ENCODE data around the gene PLXNA4. TPM values are rescaled to one million over a fixed set of nuclear protein-coding genes. Genes with fewer than 3 reads are reported as not detected.
A peak's percentile ranks its signal among the peaks of the same experiment; 100 is the strongest.

The PLXNA4 gene
- polyA plus RNA-seq, 5 donors: 1.6 to 6.2 (median 2.5) TPM

DNA sequence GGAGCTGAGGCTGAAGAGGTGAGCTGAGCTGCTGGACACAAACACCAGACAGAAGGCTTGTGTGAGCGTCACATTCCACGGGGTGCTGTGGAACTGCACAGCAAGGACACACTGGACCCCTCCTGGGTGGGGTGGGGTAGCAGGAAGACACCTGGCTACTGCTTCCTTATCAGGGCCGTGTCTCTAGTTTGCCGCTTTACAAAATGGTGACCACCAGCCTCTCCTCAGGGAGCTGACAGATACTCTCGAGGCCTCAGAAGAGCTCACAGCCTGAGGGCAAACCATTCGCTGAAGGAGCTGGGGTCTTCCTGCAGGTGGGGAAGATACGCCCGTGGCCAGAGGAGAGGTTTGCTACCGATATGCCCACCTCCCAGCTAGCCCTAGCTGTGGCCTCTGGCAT, 461.9 kb downstream of the PLXNA4 start:
- DNase-seq: no peak

DNA sequence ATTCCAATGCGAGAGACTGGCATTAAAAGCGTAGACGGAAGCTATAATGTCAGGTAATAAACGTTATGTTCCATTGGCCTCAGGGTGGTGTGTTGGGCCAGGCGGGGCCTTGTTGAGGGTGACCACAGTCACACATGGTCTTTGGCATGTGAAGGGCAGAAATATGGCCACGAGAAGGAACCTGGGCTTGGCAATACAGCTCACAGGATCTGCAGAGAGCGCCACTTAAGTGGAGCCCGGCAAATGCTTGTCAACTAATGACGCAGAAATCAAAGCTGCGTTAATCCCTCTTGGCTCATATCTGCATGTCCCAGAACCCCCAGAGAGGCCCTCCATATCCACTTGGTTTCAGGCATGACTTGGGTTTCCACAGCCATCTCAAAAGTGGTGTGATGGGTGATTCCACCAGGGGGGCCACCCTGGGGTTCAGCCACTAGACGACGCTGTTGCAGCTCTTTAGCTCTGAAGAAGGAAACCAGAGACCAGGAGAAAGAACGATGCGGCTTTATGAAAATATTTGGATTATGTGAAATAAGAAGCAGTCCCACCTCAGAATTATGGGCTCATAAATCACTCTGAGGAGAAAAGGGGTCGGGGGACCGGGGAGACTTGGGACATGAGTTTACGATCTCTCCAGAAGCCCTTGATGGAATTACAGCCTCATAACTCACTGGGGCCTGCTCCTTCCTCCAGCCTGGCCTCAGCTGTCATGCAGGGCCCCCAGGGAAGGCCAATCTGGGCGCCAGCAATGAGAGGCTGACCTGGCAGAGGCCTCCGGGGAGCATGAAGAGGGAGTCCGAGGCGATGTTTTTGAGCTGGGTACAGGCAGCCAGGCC, 462.5 kb downstream of the PLXNA4 start:
- DNase-seq: no peak

DNA sequence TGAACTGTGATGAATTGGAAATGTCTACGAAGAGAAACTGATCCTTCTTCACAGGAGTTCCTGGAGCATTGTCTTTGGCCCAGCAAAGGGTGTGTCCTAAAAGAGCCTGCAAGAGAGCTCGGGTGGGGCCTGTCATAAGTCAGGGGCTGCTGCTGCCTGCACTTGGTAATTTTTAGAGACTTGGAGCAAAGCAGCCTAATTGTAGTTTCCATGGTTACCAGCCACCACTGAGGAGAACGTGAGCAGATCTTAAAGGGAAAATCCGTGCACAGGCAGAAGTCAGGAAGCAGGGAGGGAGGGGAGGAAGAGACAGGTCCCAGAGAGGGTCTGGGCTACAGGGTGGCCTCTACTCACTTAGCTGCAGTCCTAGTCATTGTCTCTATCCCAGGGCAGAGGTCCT, 463.6 kb downstream of the PLXNA4 start:
- no peak for DNase-seq

DNA sequence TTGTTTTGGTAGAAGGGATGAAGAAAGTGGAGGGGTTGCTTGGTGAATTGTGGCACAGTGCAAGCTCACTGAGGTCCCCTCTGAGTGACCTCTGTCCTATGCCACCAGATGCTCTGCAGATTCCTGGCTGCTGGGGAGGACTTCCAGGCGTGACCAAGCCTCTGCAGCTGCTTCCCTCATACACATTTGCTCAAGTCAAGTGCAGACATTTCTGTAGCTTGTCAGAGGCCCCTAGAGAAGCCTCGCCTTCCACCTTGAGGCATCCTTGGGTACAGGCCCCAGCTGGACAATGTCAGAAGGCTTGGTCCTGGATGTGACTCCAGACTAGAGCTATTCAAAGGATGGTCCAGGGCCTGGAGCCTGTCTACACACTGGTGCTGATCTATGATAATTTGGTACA, 464.2 kb downstream of the PLXNA4 start:
- no peak for DNase-seq

DNA sequence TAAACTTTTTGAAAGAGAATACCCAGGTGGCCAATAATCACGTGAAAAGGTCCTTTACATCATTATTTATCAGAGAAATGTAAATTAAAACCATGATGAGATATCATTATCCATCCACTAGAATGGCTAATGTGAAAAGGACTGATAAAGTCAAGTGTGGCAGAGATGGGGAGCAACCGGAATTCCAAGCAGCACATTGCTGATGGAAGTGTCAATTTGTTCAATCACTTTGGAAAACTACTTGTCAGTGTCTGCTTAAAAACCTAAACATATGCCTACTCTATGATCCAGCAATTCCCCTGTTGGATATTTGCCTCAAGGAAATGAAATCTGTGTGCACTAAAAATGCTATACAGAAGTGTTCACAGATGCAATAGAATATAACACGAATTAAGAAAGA, 465.6 kb downstream of the PLXNA4 start:
- no peak for DNase-seq

DNA sequence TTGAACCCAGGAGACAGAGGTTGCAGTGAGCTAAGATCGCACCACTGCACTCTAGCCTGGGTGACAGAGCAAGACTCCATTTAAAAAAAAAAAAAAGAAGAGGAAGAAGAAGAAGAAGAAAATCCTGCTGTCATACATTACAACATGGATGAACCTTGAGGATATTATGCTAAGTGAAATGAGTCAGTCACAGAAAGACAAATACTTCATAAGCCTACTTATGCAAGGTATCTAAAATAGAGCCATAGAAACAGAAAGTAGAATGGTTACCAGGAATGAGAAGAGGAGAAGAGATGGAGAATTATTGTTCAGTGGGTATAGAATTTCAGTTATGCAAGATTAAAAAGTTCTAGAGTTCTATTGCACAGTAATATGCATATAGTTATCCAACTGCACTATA, 466.5 kb downstream of the PLXNA4 start:
- no peak for DNase-seq

DNA sequence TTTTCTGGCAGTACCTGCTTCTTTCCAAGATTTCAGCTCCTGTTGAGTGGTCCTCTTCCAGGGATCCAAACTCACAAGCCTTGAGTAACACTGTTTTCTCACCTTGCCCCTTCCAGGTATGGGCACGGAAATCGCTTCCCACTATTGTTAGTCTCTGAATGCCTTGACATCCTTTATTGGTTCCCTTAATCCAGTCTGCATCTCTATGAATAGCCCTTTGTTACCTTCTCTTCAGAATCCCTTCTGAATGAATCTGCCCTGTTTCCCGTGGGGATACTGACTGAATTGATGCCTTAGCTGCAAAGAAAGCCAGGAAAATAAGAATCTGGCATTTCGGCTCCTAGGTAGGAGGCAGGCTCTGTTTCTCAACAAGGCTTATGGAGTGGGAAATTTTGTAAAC, 467.7 kb downstream of the PLXNA4 start:
- DNase-seq: no peak

DNA sequence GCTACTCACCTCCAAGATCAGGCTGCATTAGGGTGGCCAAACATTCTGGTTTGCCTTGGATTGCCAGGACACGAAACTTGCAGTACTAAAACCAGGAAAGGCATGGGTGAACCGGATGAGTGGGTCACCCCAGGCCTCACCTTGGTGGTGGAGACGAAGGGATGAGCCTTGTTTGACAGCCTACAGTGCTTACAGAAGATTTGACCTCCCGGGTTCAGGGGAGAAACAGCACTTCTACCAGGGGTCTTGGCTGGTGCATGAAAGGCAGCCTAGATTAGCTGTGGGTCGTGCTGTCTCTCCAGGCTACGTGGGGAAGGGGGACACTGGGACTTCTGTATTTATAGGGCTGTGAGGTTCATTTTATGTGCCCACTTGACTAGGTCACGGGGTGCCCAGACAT, 469.8 kb downstream of the PLXNA4 start:
- DNase-seq: no peak

DNA sequence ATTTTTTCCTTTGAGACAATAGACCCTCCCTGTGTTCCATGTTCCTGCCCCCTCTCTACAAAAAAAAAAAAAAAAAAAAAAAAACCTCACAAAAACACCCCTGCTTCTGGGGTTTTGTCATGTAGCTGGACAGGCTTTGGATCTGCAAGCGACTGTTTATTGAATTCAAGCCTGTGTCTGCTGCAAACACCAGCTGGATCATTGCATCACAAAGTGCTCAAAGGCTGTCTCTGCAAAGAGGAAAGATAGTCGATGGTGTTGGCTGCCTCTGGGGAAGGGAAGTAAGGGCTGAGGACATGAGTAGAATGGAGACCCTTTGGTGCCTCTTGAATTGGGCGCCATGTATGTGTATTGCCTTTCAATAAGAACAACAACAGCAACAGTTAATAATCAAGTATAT, 471.2 kb downstream of the PLXNA4 start:
- peak; percentile 67 to 79 for DNase-seq

DNA sequence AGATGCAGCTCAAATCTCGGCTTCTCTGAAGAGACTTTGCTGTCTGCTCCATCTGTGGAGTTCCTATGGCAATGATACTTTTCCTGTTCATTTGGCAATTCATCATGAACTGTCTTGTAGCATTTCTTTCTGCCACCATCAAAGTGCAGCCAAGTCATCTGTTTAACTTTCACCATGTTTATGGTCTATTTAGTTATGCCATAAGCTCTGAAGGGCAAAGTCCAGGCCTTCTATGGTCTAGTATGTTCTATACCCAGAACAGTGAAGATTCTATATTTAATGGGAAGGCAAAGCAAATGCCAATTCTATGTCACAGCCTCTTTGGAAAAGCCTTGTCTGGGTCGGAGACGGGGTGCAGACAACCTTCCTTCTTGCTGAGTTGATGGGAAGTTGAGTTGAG, 472.6 kb downstream of the PLXNA4 start:
- DNase-seq: no peak

DNA sequence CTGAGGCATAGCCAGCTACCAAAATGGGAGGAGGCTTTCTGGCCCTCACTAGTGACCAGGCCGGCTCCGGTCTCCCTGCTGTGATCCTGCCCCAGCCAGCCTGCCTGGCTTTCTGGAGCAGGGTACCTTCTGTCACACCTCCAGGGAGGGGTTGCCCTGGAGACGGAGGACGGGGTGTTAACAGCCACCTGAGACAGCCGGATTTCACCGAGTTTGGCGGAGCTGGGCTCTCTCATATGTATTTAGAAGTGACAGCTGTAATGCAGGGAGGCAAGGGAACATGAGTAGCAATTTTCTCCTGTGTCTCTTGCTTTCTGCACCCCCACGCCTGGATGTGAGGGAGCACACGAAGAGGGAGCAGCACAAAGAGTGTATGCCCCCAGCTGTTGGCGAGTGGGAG, 473.3 kb downstream of the PLXNA4 start:
- no peak for DNase-seq

DNA sequence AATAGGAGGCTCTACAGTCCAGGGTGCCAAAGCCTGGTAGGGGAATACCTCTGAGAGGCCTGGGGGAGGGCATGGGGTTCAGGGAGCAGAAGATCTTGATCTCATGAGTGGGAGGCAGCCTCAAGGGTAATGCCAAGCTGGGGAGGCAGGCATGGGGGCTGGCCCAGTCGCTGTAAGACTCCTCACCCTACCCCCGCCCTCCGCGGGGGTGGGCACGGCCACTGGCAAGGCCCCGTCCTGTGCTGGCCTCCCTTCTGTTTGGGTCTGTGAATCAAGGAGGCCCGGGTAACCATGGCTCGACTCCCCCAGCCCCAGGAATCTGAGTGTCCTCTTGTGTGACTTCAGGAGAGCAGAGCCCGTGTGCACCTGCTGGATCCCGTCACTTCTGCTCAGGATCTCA, 473.9 kb downstream of the PLXNA4 start:
- no peak for DNase-seq

DNA sequence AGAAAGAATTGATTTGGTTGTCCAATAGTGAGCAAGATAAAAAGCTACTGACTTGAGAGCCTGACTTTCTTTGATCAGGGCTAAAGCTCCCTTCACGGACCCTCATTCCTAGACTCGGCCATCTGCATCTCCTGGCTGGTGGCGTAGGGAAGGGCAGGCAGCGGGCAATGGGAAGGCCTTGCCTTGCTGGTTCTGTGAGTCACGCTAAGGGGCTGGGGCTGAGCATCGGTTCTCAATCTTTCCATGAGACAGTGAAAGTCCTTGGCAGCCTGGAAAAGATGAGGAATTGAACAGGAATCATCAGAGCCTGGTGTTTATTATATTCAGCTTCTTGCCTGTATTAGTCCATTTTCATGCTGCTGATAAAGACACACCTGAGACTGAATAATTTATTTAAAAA, 475.3 kb downstream of the PLXNA4 start:
- DNase-seq: no peak

DNA sequence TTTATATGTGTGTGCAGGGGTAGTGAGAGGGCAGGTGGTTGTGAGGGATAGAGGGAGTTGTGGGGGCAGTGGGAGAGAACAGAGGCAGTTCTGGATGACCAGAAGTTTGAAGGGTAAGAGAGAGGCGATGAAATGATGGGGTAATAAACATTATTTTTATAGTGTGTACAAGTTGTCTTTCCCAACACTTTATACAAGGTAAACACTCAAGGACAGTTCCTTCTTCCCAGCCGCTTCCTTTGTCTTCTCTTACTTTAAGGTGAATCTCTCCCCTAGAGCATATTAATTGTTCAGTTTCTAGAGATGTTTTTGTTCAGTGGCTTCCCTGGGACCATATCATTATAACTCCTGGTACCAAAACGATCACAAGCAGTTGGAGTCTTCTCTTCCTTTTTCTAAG, 475.8 kb downstream of the PLXNA4 start:
- no peak for DNase-seq

DNA sequence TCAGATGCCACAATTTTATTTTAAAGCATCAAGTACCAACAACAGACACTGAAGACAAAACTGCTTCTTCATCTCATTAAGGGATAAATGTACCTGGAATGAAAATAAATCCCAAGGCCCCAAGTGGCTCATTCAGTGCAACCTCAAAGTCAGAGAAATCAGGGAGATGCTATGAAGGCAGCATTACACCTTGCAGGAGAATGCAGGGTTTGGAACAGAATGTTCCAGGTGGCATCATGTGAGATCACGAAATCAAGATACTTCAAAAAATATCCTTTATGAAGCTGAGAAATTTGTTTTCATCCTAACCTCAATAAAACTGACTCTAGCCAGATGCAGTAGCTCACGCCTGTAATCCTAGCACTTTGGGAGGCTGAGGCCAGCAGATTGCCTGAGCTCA, 477.1 kb downstream of the PLXNA4 start:
- DNase-seq: no peak

DNA sequence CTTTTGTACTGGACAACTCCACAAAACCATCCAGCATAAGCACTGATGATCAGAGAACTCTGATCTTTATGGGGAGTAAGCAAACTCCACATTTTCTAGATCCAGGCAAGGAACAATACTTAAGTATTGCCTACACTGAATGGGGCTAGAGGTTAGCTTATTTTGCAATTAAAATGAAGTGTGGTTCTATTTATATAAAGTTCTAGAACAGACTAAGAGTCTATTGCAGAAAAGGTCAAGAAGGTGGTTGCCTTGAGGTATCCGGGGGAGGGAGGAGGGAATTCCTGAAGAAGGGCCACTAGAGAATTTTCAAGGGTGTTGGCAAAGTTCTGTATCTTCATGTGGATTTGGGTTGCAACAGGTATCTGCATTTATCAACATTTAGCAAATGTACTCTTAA, 477.9 kb downstream of the PLXNA4 start:
- no peak for DNase-seq

DNA sequence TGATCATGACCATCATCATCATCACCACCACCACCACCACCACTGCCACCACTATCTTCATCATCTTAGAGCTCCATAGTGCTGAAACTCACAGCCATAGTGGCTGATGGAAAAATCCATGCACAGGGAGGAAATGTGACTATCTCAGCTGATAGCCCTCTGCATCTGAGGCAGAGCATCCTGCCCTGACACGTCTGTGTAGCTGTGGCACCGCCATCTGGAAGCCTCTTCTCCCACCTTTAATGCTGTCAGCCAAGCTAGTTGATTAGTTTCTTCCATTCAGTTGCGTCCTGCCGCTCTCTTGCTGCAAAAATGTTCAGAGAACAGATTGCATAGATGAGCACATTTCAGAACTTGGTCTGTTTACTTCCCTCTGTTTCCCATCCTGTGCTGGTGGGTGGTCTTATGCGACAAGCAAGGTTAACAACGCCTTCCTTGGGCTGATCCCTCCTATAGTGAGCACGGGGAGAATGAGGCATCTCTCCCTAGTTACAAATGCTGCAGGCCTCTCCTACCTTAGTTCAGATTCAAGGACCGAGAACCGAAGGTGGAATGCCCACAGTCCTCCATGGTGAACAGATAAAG, 478.6 kb downstream of the PLXNA4 start:
- no peak for DNase-seq

DNA sequence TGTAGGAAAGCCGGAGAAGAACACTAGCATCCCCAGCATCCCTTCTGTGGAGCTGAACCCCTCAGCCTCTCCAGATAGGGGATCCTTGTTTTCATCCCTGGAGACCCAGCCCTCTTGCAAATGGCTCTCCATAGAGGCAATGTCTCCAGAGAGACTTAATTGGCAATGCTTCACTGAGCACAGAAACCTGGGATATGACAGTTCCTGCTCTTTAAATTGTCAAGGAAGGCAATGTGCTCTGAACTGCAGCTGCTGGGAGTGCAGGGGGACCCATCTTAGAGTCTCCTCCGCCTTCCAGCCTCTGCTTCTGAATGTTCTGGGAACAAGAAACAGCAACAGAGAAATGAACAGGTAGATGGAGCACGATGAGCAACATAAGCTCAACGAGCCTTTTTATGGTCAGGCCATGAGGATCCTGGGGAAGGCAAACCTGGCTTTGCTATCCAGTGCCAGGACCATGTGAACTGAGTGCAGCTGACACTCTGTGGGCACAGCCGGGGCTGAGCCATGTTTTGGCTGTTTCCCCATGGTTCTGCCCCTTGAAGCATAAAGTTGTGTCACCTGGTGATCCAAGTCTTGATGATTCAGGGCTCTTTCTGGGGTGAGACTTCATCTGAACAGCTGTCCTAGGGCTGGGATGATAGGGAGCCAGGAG, 481.0 kb downstream of the PLXNA4 start:
- no peak for DNase-seq

DNA sequence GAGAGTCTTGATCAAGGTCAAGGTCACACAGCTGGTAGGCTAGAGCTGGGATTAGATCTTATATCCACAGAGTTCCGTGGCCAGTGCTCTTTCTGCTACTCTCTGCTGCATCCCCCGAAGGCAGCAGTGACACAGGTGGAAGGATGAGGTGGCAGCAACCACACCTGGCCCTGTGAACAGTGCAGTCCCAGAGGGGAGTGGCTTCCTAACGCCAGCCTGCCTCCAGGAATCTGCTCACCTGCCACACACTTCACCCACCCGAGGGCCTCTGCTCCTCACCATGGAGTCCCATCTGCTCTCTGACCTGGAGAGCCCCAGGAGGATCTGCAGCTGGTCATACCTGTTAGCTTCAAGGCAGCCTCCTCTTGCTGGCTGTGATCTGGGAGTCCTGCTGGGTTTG, 484.2 kb downstream of the PLXNA4 start:
- DNase-seq: no peak

DNA sequence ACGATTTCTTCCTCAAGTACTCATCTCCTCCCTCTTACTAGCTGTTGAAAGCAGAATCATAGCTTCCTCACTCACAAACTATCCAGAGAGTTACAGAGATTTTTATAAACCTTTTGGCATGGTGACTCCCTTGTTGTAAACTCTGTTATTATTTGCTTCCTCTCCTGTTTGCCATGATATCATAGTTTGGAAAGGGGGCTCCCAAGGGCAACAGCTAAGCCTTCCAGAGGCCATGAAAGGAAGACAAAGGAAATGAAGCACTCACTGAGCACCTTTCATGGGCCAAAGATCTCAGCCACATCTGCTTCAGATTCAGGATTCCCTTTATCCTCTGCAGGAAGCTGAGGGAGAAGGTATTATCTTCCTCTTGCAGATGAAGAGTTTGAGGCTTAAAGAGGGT, 484.6 kb downstream of the PLXNA4 start:
- DNase-seq: no peak

DNA sequence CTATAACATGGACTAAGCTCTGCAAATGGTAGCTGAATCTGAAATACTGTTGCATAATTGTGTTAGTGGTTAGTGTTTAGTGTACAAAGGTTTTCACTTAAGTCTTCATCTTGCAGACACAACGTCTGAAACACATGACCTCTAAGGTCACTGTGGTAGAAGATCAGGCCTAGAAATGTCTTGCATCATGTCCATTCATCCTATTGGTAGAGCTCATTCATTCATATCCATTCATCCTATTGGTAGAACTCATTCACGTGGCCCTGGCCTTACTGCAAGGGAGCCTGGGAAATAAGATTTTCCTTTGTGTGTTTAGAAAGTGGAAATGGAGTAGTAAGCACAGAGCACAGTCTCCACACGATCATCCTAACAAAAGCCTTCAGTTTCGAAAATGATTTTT, 485.8 kb downstream of the PLXNA4 start:
- no peak for DNase-seq

DNA sequence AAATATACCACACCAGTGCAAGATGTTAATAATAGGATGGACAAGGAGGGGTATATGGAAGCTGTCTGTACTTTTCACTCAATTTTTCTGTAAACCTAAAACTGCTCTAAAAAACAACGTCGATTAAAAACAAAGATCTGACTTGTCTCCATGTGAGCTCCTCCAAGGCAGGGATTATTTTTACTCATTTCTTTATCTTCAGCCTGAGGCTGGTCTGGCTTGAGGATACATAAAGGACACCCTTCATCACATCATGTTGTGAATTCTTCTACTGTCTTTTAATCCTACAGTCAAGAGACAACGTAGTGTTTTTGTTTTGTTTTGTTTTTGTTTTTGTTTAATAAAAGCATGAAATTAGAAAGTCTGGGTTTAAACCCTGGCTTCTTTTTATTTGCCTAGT, 486.9 kb downstream of the PLXNA4 start:
- no peak for DNase-seq

DNA sequence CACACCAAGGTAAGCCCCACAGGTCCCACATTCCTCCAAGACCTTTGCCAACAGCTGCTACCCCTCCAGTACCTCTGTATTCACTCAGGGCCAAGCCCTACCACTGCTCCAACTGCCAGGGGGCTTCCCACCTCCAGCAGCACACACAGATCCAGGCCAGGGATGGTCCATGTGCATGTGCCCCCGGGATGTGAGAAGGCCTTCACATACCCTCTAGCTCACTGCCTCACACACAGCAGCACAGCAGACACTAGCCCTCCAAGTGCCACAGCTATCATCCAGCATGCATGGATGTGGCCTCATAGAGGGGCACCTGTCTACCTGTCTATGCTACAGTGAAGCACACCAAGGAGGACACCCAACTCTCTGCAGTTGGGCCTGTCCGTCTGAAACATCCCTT, 488.8 kb downstream of the PLXNA4 start:
- no peak for DNase-seq
